Duodenal mucosa (tissue), 2 donors: ENCODE data around the gene SPX.

ENCODE experiments used
- H3K27ac ChIP-seq: one replicate; pipeline ENCODE4 v1.7.0; 2013; ENCODE audit warnings: low read depth, low read length
- H3K27me3 ChIP-seq, 2 donors: one replicate each; pipeline ENCODE4 v1.7.0; 2013; ENCODE audit warnings: low read length in 2 of 2, control low read depth in 1 of 2; ENCODE audit not compliant: insufficient read depth in 2 of 2, control insufficient read depth in 1 of 2
- H3K36me3 ChIP-seq, 2 donors: one replicate each; pipeline ENCODE4 v1.7.0; 2013; ENCODE audit warnings: low read length in 2 of 2, control low read depth in 1 of 2; ENCODE audit not compliant: insufficient read depth in 2 of 2, control insufficient read depth in 1 of 2
- H3K4me1 ChIP-seq, 2 donors: one replicate each; pipeline ENCODE4 v1.7.0; 2013; ENCODE audit warnings: low read length in 2 of 2, control low read depth in 1 of 2; ENCODE audit not compliant: insufficient read depth in 2 of 2, control insufficient read depth in 1 of 2
- H3K4me3 ChIP-seq, 2 donors: one replicate each; pipeline ENCODE4 v1.7.0; 2013; ENCODE audit warnings: low read length in 2 of 2, low read depth in 1 of 2
- H3K9ac ChIP-seq, 2 donors: one replicate each; pipeline ENCODE4 v1.7.0; 2013; ENCODE audit warnings: low read length in 2 of 2, low read depth in 1 of 2
- H3K9me3 ChIP-seq, 2 donors: one replicate each; pipeline ENCODE4 v1.7.0; 2013; ENCODE audit warnings: low read length in 2 of 2, control low read depth in 1 of 2; ENCODE audit not compliant: control insufficient read depth in 1 of 2

Gene SPX

GRCh38 chr12:21528953-21529352 lies 2.9 kb downstream of the SPX start:
- H3K9ac ChIP-seq, result no peak overlapping the region
- no peak overlapping the region for H3K27ac ChIP-seq
- no peaks in the 10 kb centered on the region for H3K9me3 ChIP-seq

GRCh38 chr12:21529456-21529855 lies 3.4 kb downstream of the SPX start:
- Histone ChIP-seq H3K36me3 (no peaks in the 10 kb centered on the region), H3K27ac (no peak overlapping the region), H3K9ac (no peak overlapping the region), H3K4me3 (no peak overlapping the region), H3K27me3 (peaks cover 16 to 36% of the 10 kb centered on the region in 2 donors), H3K9me3 (no peaks in the 10 kb centered on the region), H3K4me1 (no peaks in the 10 kb centered on the region)

More at GRCh38 chr12:21528953-21529352, 2.9 kb downstream of the SPX start:
- no peak overlapping the region for H3K4me3 ChIP-seq
- no peaks in the 10 kb centered on the region for H3K36me3 ChIP-seq
- H3K27me3 ChIP-seq, result peaks cover 16 to 36% of the 10 kb centered on the region in 2 donors
- no peaks in the 10 kb centered on the region for H3K4me1 ChIP-seq

GRCh38 chr12:21538061-21538653 lies 12.1 kb downstream of the SPX start:
- H3K36me3 ChIP-seq, result no peaks in the 10 kb centered on the region
- no peak overlapping the region for H3K9ac ChIP-seq
- no peaks in the 10 kb centered on the region for H3K4me1 ChIP-seq
- no peak overlapping the region for H3K4me3 ChIP-seq
- H3K9me3 ChIP-seq, result no peaks in the 10 kb centered on the region
- no peak overlapping the region for H3K27ac ChIP-seq
- H3K27me3 ChIP-seq, result no peaks in the 10 kb centered on the region

- Histone ChIP-seq H3K27me3 (no peaks in the 10 kb centered on the region), H3K4me3 (no peak overlapping the region), H3K27ac (no peak overlapping the region), H3K4me1 (no peaks in the 10 kb centered on the region), H3K9ac (no peak overlapping the region), H3K9me3 (no peaks in the 10 kb centered on the region), H3K36me3 (no peaks in the 10 kb centered on the region)
These were observed 13.7 kb downstream of the SPX start for GRCh38 chr12:21539797-21540196.

GRCh38 chr12:21541773-21542172 lies 15.7 kb downstream of the SPX start:
- no peak overlapping the region for H3K9ac ChIP-seq
- no peaks in the 10 kb centered on the region for H3K36me3 ChIP-seq
- no peaks in the 10 kb centered on the region for H3K4me1 ChIP-seq
- H3K27me3 ChIP-seq, result no peaks in the 10 kb centered on the region
- no peak overlapping the region for H3K27ac ChIP-seq
- no peak overlapping the region for H3K4me3 ChIP-seq
- H3K9me3 ChIP-seq, result no peaks in the 10 kb centered on the region

- H3K4me1 ChIP-seq, result no peaks in the 10 kb centered on the region
- H3K36me3 ChIP-seq, result no peaks in the 10 kb centered on the region
- H3K9ac ChIP-seq, result no peak overlapping the region
- H3K27me3 ChIP-seq, result no peaks in the 10 kb centered on the region
- no peak overlapping the region for H3K27ac ChIP-seq
- H3K9me3 ChIP-seq, result no peaks in the 10 kb centered on the region
- H3K4me3 ChIP-seq, result no peak overlapping the region
These were observed 16.3 kb downstream of the SPX start for GRCh38 chr12:21542403-21542802.

GRCh38 chr12:21543151-21543550 lies 17.1 kb downstream of the SPX start:
- Histone ChIP-seq H3K4me3 (no peak overlapping the region), H3K9me3 (no peaks in the 10 kb centered on the region), H3K27ac (no peak overlapping the region), H3K9ac (no peak overlapping the region), H3K4me1 (no peaks in the 10 kb centered on the region), H3K36me3 (no peaks in the 10 kb centered on the region), H3K27me3 (no peaks in the 10 kb centered on the region)

GRCh38 chr12:21545557-21545956 lies 19.5 kb downstream of the SPX start:
- H3K27me3 ChIP-seq, result no peaks in the 10 kb centered on the region
- H3K27ac ChIP-seq, result no peak overlapping the region
- no peak overlapping the region for H3K4me3 ChIP-seq
- H3K4me1 ChIP-seq, result no peaks in the 10 kb centered on the region
- H3K36me3 ChIP-seq, result no peaks in the 10 kb centered on the region
- H3K9me3 ChIP-seq, result no peaks in the 10 kb centered on the region
- H3K9ac ChIP-seq, result no peak overlapping the region

GRCh38 chr12:21546716-21547115 lies 20.6 kb downstream of the SPX start:
- H3K27me3 ChIP-seq, result no peaks in the 10 kb centered on the region

GRCh38 chr12:21547437-21547836 lies 21.3 kb downstream of the SPX start:
- H3K9ac ChIP-seq, result no peak overlapping the region
- no peaks in the 10 kb centered on the region for H3K36me3 ChIP-seq
- no peaks in the 10 kb centered on the region for H3K27me3 ChIP-seq
- no peaks in the 10 kb centered on the region for H3K9me3 ChIP-seq
- H3K4me3 ChIP-seq, result no peak overlapping the region
- no peaks in the 10 kb centered on the region for H3K4me1 ChIP-seq
- H3K27ac ChIP-seq, result no peak overlapping the region

More at GRCh38 chr12:21546716-21547115, 20.6 kb downstream of the SPX start:
- H3K36me3 ChIP-seq, result no peaks in the 10 kb centered on the region
- H3K4me1 ChIP-seq, result no peaks in the 10 kb centered on the region
- no peak overlapping the region for H3K27ac ChIP-seq
- H3K9ac ChIP-seq, result no peak overlapping the region
- no peak overlapping the region for H3K4me3 ChIP-seq
- no peaks in the 10 kb centered on the region for H3K9me3 ChIP-seq
